Brain microvascular endothelial cell (primary cell): ENCODE data around the gene VAV2.

Experiments
- DNase-seq: peaks from one replicate; pipeline ENCODE4 v3.0.0-alpha.2; 2020
- H3K27ac ChIP-seq: fragments of 250-450 bp; sonication (Bioruptor Pico); 2 replicates; pipeline ENCODE4 v1.5.1; 2020; ENCODE audit warnings: mild to moderate bottlenecking, moderate library complexity
- H3K27me3 ChIP-seq: fragments of 250-450 bp; sonication (Bioruptor Pico); replicated peaks from 2 replicates; pipeline ENCODE4 v1.5.1; 2020; ENCODE audit warnings: mild to moderate bottlenecking
- H3K36me3 ChIP-seq: fragments of 250-450 bp; sonication (Bioruptor Pico); replicated peaks from 2 replicates; pipeline ENCODE4 v1.5.1; 2020; ENCODE audit warnings: mild to moderate bottlenecking
- H3K4me3 ChIP-seq: 2 replicates; pipeline ENCODE4 v1.5.1; 2011; ENCODE audit warnings: low read depth, mild to moderate bottlenecking, control low read depth, low read length, moderate library complexity
- in situ Hi-C: cut with HindIII; loops from 2 replicates; pipeline ENCODE4 v1.10.0; 2017; ENCODE audit warnings: low sequenced_read_pairs, low pct_ligation_motif_present
- TF ChIP-seq, protein P1 (sequence below): IDR thresholded peaks from 2 replicates; pipeline ENCODE4 v1.5.1; 2011; ENCODE audit warnings: low read depth, mild to moderate bottlenecking, moderate library complexity, low read length, control low read depth, inconsistent platforms; ENCODE audit errors: missing control alignments

VAV2 gene

GRCh38 chr9:133864011-133864410 is 128.1 kb downstream of the VAV2 start:
- no peak for DNase-seq
- Histone ChIP-seq H3K4me3 (no peak overlapping the region), H3K27ac (no peak overlapping the region), H3K27me3 (no peaks in the 10 kb centered on the region), H3K36me3 (no peaks in the 10 kb centered on the region)
- in situ Hi-C loops, result no loop called here
- TF ChIP-seq, protein P1, sequence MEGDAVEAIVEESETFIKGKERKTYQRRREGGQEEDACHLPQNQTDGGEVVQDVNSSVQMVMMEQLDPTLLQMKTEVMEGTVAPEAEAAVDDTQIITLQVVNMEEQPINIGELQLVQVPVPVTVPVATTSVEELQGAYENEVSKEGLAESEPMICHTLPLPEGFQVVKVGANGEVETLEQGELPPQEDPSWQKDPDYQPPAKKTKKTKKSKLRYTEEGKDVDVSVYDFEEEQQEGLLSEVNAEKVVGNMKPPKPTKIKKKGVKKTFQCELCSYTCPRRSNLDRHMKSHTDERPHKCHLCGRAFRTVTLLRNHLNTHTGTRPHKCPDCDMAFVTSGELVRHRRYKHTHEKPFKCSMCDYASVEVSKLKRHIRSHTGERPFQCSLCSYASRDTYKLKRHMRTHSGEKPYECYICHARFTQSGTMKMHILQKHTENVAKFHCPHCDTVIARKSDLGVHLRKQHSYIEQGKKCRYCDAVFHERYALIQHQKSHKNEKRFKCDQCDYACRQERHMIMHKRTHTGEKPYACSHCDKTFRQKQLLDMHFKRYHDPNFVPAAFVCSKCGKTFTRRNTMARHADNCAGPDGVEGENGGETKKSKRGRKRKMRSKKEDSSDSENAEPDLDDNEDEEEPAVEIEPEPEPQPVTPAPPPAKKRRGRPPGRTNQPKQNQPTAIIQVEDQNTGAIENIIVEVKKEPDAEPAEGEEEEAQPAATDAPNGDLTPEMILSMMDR, result no peak

GRCh38 chr9:133863257-133863592 is 128.9 kb downstream of the VAV2 start:
- no peaks in the 10 kb centered on the region for H3K27me3 ChIP-seq
- H3K4me3 ChIP-seq, result no peak overlapping the region
- TF ChIP-seq, protein P1, result no peak
- in situ Hi-C loops, result no loop called here
- no peak for DNase-seq
- H3K36me3 ChIP-seq, result no peaks in the 10 kb centered on the region
- no peak overlapping the region for H3K27ac ChIP-seq

- Histone ChIP-seq H3K27me3 (no peaks in the 10 kb centered on the region), H3K27ac (no peak overlapping the region), H3K36me3 (no peaks in the 10 kb centered on the region), H3K4me3 (no peak overlapping the region)
- TF ChIP-seq, protein P1, result no peak
- in situ Hi-C loops, result no loop called here
- no peak for DNase-seq
Observed at GRCh38 chr9:133862585-133863256, 129.4 kb downstream of the VAV2 start.

DNA sequence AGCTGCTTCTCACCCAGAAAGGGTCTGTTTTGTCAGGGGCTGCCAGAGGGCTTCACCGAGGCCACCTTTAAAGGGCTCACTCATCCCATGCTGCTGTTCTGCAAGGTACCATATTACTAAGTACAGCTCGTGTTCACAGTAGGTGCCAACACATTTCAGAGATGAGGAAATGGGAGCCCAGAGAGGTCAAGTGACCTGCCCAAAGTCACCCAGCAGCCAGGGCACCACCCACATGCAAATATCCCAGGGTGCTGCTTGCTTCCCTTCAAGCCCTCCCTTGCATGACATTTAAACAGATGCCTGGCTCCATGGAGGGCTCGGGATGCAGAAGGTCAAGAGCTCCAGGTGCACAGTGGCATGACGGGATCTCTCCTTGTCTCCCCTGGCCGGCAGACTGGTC is 130.4 kb downstream of the VAV2 start:
- DNase-seq, result no peak
- no peak overlapping the region for H3K4me3 ChIP-seq
- no peak overlapping the region for H3K27ac ChIP-seq
- in situ Hi-C loops, result no loop called here
- no peaks in the 10 kb centered on the region for H3K36me3 ChIP-seq
- TF ChIP-seq, protein P1, result no peak
- H3K27me3 ChIP-seq, result no peaks in the 10 kb centered on the region

- Histone ChIP-seq H3K27ac (no peak overlapping the region), H3K4me3 (no peak overlapping the region), H3K36me3 (no peaks in the 10 kb centered on the region), H3K27me3 (no peaks in the 10 kb centered on the region)
- TF ChIP-seq, protein P1, result no peak
- no peak for DNase-seq
- in situ Hi-C loops, result no loop called here
Observed at GRCh38 chr9:133861086-133861485, 131.0 kb downstream of the VAV2 start.

- Histone ChIP-seq H3K4me3 (no peak overlapping the region), H3K27me3 (no peaks in the 10 kb centered on the region), H3K27ac (no peak overlapping the region), H3K36me3 (no peaks in the 10 kb centered on the region)
- DNase-seq, result no peak
- TF ChIP-seq, protein P1, result no peak
- in situ Hi-C loops, result no loop called here
Observed at GRCh38 chr9:133858771-133859170, 133.4 kb downstream of the VAV2 start.
